ENCODE measurements around the gene SMIM13.

DNA sequence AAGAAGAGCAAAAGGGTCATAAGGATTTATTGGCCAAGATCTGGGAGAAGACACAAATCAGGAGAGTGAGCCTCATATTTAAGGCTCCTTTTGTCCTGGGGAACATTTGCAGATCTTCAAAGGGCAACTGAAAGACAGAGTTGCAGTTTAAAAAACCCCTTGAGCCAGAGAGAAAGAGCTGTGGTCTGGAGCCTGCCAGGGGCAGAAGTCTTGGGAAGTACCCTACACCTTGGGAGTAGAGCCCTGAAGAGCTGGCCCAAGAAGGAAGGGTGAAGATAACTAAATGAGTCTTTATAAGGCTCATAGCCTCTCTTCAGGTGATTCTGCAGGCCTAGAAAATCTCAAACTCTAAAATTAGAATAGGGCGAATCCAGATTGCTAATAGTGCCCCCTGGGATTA is 57.9 kb downstream of the SMIM13 start:
- TF ChIP-seq, protein P1, sequence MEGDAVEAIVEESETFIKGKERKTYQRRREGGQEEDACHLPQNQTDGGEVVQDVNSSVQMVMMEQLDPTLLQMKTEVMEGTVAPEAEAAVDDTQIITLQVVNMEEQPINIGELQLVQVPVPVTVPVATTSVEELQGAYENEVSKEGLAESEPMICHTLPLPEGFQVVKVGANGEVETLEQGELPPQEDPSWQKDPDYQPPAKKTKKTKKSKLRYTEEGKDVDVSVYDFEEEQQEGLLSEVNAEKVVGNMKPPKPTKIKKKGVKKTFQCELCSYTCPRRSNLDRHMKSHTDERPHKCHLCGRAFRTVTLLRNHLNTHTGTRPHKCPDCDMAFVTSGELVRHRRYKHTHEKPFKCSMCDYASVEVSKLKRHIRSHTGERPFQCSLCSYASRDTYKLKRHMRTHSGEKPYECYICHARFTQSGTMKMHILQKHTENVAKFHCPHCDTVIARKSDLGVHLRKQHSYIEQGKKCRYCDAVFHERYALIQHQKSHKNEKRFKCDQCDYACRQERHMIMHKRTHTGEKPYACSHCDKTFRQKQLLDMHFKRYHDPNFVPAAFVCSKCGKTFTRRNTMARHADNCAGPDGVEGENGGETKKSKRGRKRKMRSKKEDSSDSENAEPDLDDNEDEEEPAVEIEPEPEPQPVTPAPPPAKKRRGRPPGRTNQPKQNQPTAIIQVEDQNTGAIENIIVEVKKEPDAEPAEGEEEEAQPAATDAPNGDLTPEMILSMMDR (IDR thresholded peaks at IDR 0.05; ENCODE audit: low read depth, low read length, poor library complexity, severe bottlenecking) = no peak
- no peak for TF ChIP-seq EZH2phosphoT487 (IDR thresholded peaks at IDR 0.05; ENCODE audit: borderline replicate concordance, low read length)

Measured in DOHH2 (cell line).